Neural cell (in vitro differentiated cells): Measurements from ENCODE around the gene MAGI2.

ENCODE experiments used
- CTCF ChIP-seq: fragments of 450-650 bp; IDR thresholded peaks from 2 replicates; pipeline ENCODE4 v1.5.1; 2014; ENCODE audit warnings: antibody characterized with exemption, mild to moderate bottlenecking, moderate library complexity; ENCODE audit not compliant: poor library complexity, severe bottlenecking
- EZH2 ChIP-seq: fragments of 200-600, 300-800 bp; shearing (Covaris generic), sonication (generic); IDR thresholded peaks from 2 replicates; pipeline ENCODE4 v1.6.1; 2014; ENCODE audit warnings: antibody characterized with exemption, low read length, borderline replicate concordance, mild to moderate bottlenecking; ENCODE audit not compliant: insufficient read depth, poor library complexity, severe bottlenecking
- TAF1 ChIP-seq: IDR thresholded peaks from 2 replicates; pipeline ENCODE4 v1.6.1; 2012; ENCODE audit warnings: low read depth

- TF ChIP-seq EZH2 (no peak), CTCF (no peak), TAF1 (no peak)
Observed at GRCh38 chr7:79124331-79124730, 329.1 kb downstream of the MAGI2 start.
